Measurements from ENCODE around the gene DNLZ.

Gene DNLZ

DNA sequence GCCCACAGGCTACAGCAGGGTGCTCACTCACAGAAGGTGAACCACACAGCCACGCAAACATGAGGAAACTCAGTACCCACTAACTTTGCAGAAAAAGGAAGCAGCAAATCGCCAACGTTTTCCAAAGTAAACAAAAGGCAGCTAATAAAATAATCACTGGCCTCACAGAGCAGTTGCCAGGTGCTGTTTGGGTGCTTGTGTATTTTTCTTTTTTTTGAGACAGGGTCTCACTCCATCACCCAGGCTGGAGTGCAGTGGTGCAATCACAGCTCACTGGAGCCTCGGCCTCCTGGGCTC lies 32.6 kb upstream of the DNLZ start:
- DNase-seq (ENCODE audit: low spot score): no peak

DNA sequence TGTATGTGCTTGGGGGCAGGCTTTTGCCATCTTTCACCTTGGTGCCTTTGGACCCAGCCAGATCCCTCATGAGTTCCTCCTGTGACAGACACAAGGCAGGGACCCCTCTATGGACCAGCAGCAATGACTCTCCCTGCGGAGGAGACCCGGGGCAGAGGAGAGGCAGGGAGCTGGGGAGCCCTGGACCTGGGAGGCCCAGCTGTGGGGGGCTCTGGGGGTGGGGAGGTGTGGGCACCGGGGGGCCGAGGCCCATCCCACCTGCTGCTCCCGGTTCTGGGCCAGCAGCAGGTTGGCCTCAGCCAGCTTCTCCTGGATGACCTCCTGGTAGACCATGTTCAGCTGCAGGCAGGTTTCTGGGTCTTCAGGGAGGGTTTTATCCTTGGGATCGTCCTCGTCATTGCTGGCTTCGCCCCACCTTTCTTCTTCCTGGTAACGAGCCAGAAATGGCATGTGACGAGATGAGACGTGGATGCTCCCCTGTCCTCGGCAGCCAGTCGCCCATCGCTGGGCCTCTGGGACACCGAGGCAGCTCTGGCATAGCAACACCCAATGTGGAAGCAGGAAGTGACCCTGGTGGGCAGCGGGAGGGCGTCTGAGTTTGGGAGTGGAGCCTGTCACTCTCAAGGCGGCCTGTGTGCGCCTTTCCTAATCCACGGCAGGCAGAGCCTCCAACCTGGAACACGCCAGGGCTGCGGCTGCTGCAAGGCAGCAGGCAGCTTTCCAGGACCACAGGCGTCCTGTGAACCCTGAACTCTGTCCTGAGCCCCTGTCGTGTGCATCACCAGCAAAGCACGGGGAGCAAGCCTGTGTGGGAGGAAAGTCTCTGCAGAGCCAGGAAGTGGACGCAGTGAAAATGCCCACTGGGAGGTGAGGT lies 32.0 kb upstream of the DNLZ start:
- no peak for DNase-seq (ENCODE audit: low spot score)

DNA sequence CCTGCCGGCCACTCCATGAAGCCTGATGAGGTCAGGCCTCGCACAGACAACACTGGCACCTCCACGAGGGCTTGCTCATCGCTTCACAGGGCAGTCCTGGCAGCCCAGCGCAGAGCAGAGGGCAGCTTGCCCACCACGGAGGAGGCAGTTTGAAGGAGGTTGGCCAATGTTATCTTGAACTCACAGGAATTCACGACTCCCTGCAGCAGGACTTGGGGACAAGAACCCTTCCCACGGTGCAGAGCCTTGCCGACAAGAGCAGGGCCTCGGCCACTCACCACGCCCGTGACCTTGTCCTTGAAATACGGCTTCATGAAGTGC lies 31.4 kb upstream of the DNLZ start:
- no peak for DNase-seq (ENCODE audit: low spot score)

DNA sequence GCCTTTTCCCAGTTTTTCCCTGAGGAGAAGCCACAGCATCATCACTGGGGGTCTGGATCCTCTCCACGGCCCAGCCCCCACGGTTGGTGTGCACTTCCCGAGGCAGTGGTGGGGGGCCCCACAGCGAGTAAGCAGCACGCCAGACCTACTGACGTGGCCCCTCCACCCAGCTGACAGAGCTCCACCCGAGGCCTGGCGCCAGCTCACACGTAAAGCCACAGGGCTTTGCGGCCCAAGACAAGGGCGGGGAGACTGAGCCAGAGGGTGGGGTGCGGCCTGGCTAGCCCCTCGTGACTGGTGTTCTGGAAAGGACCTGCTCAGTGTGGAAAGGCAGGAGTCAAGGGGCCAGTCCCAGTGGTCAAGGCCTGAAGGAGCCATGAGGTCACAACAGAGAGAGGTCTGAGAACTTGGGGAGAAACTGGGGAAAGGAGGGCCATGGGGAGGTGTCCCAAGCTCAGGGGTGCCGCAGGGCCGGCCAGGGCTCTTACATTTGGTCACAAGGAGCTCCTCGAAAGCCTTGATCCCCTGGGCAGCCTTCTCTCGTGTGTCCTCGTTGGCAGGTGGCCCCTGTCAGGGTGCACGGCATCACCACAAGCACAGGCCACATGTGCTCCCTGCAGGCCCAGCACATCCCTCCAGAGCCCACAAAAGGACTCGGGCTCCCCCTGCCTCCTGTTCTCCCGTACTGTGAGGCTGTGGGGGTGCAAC lies 30.9 kb upstream of the DNLZ start:
- DNase-seq (ENCODE audit: low spot score): no peak

DNA sequence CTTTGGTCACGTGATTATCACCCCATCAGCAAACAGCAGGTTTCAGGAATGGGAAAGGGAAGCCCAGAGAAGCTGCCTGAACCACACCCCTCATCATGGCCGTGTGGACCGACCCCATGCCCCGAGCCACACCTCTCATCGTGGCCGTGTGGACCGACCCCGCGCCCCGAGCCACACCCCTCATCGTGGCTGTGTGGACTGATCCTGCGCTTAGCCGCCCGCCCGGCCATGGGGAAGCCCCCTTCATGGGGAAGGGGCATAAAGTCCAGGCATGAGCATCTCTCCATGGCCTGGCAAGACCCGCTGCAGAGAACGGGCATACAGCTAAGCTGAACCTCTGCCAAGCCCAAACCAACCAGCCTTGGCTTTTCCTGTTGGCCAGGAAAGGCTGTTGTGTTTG lies 30.0 kb upstream of the DNLZ start:
- no peak for DNase-seq (ENCODE audit: low spot score)

DNA sequence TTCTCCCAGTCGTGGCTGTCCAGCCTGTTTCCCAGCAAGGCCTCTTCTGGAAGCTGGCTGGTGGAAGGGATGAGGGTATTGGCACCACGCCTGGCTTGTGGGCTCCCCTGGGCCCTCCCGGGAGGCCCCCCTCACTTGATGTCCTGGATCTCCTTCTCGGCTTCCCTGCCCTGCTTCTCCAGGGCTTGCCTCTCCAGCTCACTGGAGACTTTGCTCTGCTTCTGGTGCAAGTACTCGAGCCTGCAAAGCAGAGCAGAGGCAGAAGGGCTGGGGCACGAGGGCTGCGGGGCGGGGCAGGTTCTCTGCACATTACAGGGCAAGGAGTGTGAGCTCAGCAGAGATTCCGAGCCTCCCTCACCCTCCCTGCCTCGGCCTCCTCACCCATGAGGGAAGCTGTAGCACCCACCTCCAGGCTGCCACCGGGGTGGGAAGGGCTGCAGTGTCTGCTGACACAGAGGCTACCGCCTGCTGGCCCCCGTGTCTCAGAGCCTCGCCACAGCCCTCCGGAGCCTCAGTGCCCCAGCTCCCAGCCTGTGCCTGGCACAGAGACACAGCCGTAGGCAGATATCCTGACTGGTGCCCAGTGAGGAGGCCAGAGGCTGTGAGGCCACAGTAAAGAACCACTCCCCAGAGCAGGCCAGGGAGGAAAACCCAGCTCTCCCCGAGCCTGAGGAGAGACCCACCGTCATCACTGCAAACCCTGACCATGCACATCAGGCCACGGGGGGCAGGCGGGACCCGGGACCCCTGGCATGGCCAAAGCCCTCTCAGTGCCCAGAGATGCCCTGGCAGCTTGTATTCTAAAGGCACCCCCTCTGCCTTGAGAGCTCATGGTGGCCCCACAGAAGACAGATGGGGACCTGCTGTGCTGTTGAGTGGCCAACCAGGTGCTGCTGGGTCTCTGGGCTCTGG lies 29.2 kb upstream of the DNLZ start:
- no peak for DNase-seq (ENCODE audit: low spot score)

DNA sequence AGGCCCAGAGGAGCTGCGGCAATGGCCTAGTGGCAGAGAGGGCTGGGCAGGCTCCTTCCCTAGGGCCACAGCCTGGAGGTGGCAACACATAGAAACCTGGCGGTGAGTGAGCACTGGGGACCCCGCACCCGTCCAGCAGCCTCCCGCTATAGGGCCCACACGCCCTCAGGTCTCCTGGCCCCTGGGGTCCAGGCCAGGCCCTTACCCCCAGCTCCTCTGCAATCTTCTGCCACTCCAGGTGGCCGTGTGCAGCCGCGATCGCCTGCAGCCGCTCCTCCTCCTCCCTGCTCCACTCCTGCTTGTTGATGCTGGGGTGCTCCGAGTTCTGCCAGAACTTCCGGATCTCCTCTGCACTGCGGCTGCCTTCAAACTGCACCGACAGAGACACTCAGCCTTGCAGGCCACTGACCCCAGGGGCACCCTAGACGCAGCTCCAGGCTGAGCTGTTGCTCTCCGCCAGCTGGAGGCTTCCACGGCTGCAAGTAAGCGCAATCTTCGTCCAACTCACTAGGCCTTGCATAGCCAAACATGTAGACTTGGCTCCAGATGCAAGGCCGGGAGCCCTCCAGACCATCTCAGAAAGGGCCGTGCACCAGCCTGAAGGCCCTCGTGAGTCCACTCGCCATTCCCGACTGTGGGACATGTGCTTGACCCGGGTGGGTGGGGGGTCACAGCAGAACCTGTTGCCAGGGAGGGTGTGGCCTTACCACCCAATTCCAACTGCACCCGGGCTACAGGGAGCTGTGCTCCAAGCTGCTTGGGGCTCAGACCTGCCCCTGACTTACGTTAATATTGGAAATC lies 28.4 kb upstream of the DNLZ start:
- DNase-seq (ENCODE audit: low spot score): no peak

DNA sequence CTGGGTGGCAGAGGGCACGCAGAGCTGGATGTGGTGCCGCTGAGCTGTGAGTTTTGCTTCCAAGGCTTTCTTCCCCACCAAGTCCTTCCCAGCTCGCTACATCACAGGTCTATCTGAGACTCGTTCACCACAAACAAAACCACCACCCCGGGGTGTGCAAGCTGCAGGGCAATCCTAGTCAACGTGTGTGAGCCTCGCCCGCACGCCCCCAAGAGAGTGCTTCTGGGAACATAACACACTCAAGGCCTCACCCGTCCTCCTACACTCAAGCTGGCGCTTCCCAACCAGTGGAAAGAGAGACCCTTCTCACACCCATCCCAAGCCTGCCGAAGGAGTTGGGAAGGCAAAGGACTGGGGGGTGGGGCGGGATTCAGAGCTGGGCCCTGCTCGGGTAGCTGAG lies 25.9 kb upstream of the DNLZ start:
- no peak for DNase-seq (ENCODE audit: low spot score)

DNA sequence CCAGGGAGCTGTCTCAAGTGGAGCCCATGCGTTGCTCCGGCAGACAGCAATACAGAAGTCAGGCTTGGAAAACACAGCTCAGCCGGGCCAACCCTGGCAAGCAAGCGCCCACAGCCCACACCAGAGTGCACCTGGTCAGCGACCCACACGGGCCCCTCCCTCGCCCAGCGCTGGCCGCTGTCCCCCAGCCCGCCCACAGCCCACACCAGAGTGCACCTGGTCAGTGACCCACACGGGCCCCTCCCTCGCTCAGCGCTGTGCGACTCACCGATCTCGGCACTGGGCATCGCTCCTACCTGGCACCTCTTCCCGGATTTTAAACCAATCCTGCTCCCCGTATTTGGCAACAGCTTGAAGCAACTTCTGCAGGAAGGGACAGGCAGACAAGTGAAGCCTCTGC lies 23.7 kb upstream of the DNLZ start:
- DNase-seq (ENCODE audit: low spot score): no peak

DNA sequence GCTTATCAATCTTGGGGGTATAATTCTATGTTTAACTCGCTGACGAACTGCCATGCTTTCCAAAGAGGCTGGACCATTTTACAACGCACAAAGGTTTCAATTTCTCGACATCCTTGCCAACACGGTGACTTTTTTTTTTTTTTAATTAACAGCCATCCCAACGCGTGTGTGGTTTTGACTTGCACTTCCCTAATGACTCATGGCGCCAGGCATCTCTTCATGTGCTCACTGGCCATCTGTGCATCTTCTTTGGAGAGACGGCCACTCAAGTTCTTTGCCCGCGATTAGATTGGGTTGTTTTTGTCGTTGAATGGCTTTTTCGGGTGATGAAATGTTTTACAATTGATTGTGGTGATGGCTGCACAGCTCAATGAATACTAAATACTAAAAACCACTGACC lies 22.5 kb upstream of the DNLZ start:
- no peak for DNase-seq (ENCODE audit: low spot score)

DNA sequence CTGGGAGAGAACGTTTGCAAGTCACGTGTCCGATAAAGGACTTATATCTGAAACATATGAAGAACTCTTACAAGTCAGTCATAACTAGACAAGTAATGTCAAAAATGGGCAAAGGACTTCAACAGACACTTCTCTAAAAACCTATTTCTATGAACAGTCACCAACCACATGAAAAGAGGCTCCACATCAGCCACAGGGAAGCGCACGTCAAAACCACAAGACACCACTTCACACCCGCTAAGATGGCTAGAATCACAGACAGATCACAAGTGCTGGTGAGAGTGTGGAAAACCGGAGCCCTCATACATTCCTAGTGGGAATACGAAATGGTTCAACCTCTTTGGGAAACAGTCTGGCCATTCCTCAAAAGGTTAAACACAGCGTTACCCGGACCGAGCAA lies 21.5 kb upstream of the DNLZ start:
- DNase-seq (ENCODE audit: low spot score): no peak

DNA sequence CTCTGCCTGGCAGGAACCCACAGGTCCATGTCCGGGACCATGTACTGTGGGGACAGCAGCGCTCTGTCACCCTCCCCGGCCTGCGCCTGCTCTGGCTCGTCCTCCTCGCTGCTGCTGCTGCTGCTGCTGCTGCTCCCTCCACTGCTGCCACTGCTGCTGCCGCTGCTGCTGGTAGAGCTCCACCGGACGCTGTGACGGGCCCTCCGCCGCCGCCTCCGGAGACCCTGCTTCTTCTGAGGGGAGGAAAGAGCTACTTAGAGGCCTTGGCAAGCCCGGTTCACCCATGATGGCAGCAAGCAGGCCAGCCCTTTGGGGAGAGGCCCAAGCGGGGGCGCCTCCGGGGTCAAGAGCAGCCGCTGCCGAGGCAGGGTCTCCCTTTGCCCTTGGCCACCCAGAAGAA lies 19.9 kb upstream of the DNLZ start:
- DNase-seq (ENCODE audit: low spot score): no peak

DNA sequence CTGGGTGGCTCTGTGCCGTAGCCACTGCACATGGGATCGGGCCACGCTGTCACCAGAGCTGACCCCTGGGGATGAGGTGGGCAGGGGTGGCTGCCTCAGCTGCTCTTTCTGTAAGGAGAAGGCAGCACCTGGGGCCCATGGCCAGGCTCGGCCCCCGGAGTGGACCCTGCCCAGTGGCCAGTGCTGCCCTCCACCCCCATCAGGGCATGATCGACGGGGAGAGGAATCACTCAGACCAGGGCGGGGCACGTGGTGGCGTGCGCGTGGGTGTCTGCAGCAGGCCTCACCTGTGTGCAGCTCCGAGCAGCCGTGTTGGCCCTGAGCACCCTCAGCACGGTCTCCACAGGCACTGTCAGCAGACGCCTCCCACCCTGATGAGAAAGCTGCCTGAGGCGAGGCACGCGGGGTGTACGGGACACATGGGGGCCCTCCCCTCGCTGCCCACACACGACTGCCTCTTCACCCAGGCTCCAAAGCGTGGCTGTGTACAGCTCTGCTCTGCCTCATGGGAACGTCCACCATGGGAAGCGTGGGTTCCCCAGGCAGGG lies 18.5 kb upstream of the DNLZ start:
- DNase-seq (ENCODE audit: low spot score): no peak

DNA sequence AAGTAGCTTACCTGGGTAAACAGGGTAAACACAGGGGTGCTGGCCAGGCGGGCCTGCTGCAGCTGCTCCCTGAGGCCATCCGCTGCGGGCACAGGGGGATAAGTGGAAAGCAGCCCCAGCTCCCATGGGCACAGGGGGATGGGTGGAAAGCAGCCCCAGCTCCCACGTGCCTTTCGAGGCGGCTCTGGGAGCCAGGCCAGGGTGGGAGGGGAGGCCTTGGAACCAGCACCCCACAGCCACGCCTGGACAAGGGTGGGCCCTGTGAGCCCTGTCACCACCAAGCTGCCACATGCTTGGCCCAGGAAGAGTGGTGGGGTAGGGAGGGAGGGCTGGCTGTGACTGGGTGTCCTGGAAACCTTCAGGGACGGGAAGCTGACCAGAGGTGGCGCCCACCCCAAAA lies 17.8 kb upstream of the DNLZ start:
- no peak for DNase-seq (ENCODE audit: low spot score)

DNA sequence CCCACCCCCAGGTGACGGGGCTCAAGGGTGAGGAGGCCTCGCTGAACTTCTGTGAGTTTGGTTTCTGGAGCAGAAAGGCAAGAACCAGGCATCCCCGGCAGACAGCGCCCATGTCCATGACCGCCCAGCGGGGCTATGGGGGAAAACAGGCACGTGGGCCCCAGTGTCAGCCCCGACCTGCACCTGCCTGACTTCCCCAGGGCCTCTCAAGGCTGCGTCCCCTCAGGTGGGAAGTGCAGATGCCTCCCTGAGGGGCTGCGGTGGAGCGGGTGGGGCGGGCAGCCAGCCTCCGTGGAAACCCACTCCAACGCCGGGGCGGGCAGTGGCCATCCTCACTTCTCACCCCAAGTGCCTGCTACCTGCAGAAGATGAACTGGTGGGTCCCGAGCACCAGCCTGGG lies 16.8 kb upstream of the DNLZ start:
- DNase-seq (ENCODE audit: low spot score): no peak

DNA sequence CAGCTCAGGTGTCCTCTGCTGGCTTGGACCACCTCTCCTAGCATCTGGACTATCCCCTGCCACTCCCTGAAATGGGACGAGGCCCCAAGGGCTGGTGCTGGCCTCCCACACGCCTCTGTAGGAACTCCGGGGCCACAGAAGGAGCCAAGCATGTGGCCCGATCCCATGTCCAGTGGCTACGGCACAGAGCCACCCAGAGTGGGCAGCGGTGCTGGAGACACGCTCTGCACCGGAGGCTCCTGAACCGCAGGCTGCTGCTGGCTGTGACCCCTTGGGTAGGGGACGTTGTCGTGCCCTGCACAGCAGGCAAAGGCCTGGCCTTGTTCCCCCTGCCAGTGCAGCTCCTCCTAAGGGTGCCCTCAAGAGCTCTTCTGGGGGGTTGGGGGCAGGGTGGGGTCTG lies 16.3 kb upstream of the DNLZ start:
- no peak for DNase-seq (ENCODE audit: low spot score)

DNA sequence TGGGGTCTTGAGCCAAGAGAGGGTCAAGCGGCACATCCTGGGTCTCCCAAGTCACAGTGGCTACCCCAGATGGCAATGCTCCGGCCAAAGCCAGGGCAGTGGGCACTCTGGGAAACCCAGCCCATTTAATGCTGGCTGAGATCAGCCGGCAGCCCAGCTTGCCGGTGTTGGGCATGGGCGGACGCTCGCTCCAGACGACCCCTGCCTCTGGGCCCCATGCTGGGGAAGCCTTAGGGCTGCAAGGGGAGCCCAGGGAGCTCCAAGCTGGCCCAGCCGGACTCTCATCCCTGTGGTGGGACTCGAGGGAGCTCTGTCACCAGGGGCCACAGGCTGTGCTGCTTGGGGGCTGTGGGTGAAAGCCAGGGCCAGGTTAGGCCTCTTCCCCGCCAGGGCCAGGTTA lies 15.9 kb upstream of the DNLZ start:
- no peak for DNase-seq (ENCODE audit: low spot score)

DNA sequence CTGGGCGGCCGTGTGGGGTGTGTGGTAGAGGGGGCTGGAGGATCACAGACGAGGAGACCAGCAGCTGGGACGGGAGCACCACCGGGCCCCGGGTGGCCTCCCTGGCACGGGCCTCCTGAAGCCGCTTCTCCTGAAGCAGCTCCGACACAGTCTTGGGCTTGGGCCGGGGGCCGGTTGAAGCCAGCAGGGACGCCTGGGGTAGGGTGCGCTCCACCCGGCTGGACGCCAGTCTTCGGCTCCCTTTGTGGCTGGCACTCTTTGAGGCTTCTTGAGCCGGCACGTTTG lies 15.4 kb upstream of the DNLZ start:
- DNase-seq (ENCODE audit: low spot score): no peak

DNA sequence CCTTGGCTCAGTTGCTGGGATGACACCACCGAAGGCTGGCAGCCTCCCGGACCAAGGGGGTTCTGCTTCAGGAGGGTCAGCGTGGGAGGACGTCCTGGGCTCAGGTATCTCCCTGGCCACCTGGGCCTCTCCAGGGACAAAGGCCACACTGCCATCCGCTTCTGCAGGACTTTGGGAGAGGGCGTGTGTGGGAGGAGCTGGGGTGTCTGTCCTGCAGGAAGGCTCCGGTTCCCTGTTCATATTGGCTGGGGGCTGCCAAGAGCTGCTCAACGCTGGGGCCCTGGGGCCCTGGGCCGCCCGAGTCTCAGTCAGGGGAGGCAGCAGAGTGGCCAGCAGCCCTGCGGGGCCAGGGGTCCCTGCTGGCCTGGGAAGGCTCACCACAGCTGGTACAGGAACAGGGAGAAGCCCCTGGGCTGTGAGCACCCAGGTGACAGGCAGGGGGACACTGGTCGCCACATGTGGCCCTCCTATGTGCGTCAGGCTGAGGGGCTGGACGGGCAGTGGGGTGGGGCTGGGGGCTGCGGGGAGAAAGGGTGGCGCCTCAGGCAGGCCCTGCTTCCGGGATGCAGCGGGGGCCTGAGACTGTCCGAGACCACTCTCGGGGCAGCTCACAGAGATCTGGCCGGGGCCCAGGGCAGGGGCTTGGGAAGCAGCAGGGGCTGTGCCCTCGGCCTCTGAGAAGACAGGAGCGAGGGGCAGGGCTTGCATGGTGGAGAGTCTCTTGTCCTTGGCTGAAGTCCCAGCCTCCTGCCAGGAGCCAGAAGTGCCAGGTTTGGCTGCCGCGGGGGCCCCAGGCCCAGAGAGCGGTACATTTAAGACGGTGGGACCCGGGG lies 14.8 kb upstream of the DNLZ start:
- no peak for DNase-seq (ENCODE audit: low spot score)

DNA sequence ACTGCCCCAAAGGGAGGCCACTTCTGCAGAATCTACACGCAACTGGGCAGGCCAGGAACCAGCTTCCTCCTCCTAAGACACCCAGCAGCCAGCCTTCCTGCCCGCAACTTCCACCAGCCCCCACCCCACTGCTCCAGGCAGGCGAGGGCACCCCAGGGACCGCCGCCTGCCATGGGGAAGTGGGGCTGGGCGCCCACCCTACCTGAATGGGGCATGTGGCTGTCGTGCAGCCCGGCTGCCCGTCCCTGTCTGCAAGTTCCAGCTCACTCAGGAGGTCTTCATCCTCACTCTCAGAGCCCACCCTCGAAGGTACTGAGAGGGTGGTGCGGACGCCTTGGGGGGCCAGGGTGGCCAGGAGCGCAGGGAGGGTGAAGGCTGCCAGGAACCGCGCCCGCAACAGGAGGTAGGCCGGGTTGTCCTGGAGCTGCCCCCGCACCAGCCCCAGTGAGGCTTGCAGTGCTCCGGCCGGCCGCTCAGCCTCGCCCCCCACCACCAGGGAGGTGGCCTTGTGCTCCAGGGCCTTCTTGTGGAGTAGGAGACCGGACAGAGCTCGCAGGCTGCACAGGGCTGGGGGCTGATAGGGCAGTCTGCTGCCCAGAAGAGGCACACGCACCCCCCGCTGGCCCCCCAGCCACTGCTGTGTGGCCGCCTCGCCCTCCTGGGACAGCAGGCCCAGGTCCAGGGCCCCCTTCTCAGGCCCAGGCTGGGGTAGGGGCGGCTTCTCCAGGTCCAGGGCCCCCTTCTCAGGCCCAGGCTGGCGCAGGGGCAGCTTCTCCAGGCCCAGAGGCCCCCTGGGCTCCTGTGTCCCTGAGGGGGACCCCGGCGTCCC lies 14.0 kb upstream of the DNLZ start:
- DNase-seq (ENCODE audit: low spot score): no peak

Data from hepatic stellate cell (primary cell).